IMR-90 (cell line): ENCODE data around the gene SORCS1. TPM values are rescaled to one million over a fixed set of nuclear protein-coding genes. Genes with fewer than 3 reads are reported as not detected.

Experiments
- ATAC-seq: fragments of 200-7000 bp; cut with Tn5 transposase; 2 replicates; pipeline ENCODE4 v1.9.1; 2020; ENCODE audit warnings: low read depth, mild to moderate bottlenecking, moderate library complexity
- BruUV-seq: library from RNA; stranded (reverse); fragments of 400-500 nt; replicated peaks from 2 replicates; lab custom pipeline; 2021; lab: Mats Ljungman, UMichigan
- CTCF ChIA-PET: fragments of 300-600 bp; formaldehyde crosslinking; extraction: SDS; loops from one replicate; lab custom pipeline; 2021; ENCODE audit warnings: antibody characterized with exemption; lab: Yijun Ruan, JAX
- POLR2A ChIA-PET: fragments of 300-600 bp; sonication (Branson Sonifier 250); formaldehyde crosslinking; loops from one replicate; lab custom pipeline; 2022; ENCODE audit warnings: antibody characterized with exemption; ENCODE audit not compliant: unreplicated experiment; lab: Charles Lee
- DNase-seq: peaks from one replicate; pipeline ENCODE4 v3.0.0; 2013
- H2AFZ ChIP-seq: replicated peaks from 2 replicates; pipeline ENCODE3; 2013; ENCODE audit warnings: low read length, mild to moderate bottlenecking; ENCODE audit not compliant: poor library complexity
- H2AK5ac ChIP-seq: 2 replicates; pipeline ENCODE4 v1.6.1; 2013; ENCODE audit warnings: low read depth, low read length, inconsistent platforms
- H2AK9ac ChIP-seq: replicated peaks from 2 replicates; pipeline ENCODE3; 2013; ENCODE audit warnings: mild to moderate bottlenecking, low read depth, low read length, moderate library complexity; ENCODE audit not compliant: poor library complexity
- H2BK120ac ChIP-seq: 2 replicates; pipeline ENCODE4 v1.6.1; 2013; ENCODE audit warnings: low read depth, low read length, inconsistent platforms
- H2BK15ac ChIP-seq: 3 replicates; pipeline ENCODE4 v1.6.1; 2013; ENCODE audit warnings: low read depth, low read length, inconsistent platforms
- H2BK20ac ChIP-seq: 2 replicates; pipeline ENCODE4 v1.6.1; 2013; ENCODE audit warnings: low read depth, mild to moderate bottlenecking, inconsistent platforms, low read length, moderate library complexity
- H2BK5ac ChIP-seq: 2 replicates; pipeline ENCODE4 v1.6.1; 2013; ENCODE audit warnings: mild to moderate bottlenecking, low read depth, low read length, inconsistent platforms; ENCODE audit not compliant: poor library complexity, severe bottlenecking
- H3K14ac ChIP-seq: replicated peaks from 2 replicates; pipeline ENCODE4 v1.6.1; 2013; ENCODE audit warnings: low read depth, low read length, inconsistent platforms
- H3K18ac ChIP-seq: 2 replicates; pipeline ENCODE4 v1.6.1; 2013; ENCODE audit warnings: low read depth, low read length, control low read depth
- H3K23ac ChIP-seq: 2 replicates; pipeline ENCODE4 v1.6.1; 2013; ENCODE audit warnings: low read depth, low read length, inconsistent platforms
- H3K27ac ChIP-seq: 2 replicates; pipeline ENCODE4 v1.5.1; 2013; ENCODE audit warnings: mild to moderate bottlenecking, control low read depth, low read length; ENCODE audit not compliant: insufficient read depth
- H3K27me3 ChIP-seq: 2 replicates; pipeline ENCODE4 v1.6.1; 2013; ENCODE audit warnings: low read length; ENCODE audit not compliant: control insufficient read depth, insufficient read depth
- H3K36me3 ChIP-seq: 2 replicates; pipeline ENCODE4 v1.6.1; 2013; ENCODE audit warnings: low read length, mixed read lengths; ENCODE audit not compliant: control insufficient read depth, insufficient read depth
- H3K4ac ChIP-seq: 2 replicates; pipeline ENCODE4 v1.6.1; 2013; ENCODE audit warnings: low read depth, low read length, inconsistent platforms
- H3K4me1 ChIP-seq: 2 replicates; pipeline ENCODE4 v1.6.1; 2013; ENCODE audit warnings: low read length, mixed read lengths; ENCODE audit not compliant: control insufficient read depth, insufficient read depth
- H3K4me2 ChIP-seq: 2 replicates; pipeline ENCODE4 v1.6.1; 2013; ENCODE audit warnings: low read depth, mild to moderate bottlenecking, control low read depth, low read length, moderate library complexity
- H3K4me3 ChIP-seq: 2 replicates; pipeline ENCODE4 v1.5.1; 2013; ENCODE audit warnings: low read depth, mild to moderate bottlenecking, control low read depth, low read length, moderate library complexity; ENCODE audit not compliant: insufficient read depth
- H3K56ac ChIP-seq: 2 replicates; pipeline ENCODE4 v1.6.1; 2013; ENCODE audit warnings: low read length, inconsistent platforms; ENCODE audit not compliant: insufficient read depth; ENCODE audit errors: extremely low read depth
- H3K79me1 ChIP-seq, 2 experiments: 2 replicates each; pipeline ENCODE4 v1.6.1; 2013; ENCODE audit warnings: low read length in 2 of 2, inconsistent platforms in 1 of 2, low read depth in 1 of 2
- H3K9ac ChIP-seq: 2 replicates; pipeline ENCODE4 v1.6.1; 2013; ENCODE audit warnings: low read depth, low read length, control low read depth
- H3K9me1 ChIP-seq: 2 replicates; pipeline ENCODE4 v1.6.1; 2013; ENCODE audit warnings: low read length, inconsistent platforms; ENCODE audit not compliant: insufficient read depth
- H3K9me3 ChIP-seq: 2 replicates; pipeline ENCODE4 v1.6.1; 2013; ENCODE audit warnings: low read length; ENCODE audit not compliant: control insufficient read depth, insufficient read depth
- H4K20me1 ChIP-seq: 2 replicates; pipeline ENCODE4 v1.6.1; 2013; ENCODE audit warnings: low read length, inconsistent platforms; ENCODE audit not compliant: insufficient read depth
- H4K5ac ChIP-seq: 2 replicates; pipeline ENCODE4 v1.6.1; 2013; ENCODE audit warnings: mild to moderate bottlenecking, low read depth, low read length, control low read depth
- H4K8ac ChIP-seq, 2 experiments: 2 replicates each; pipeline ENCODE4 v1.6.1; 2013; ENCODE audit warnings: low read depth in 2 of 2, low read length in 2 of 2, control low read depth in 1 of 2, inconsistent platforms in 1 of 2
- H4K91ac ChIP-seq: 2 replicates; pipeline ENCODE4 v1.6.1; 2013; ENCODE audit warnings: low read depth, low read length, inconsistent platforms; ENCODE audit not compliant: insufficient read depth
- CEBPB ChIP-seq: IDR thresholded peaks from 2 replicates; pipeline ENCODE4 v1.6.1; 2012; ENCODE audit warnings: low read depth, low read length, improper control_type of control experiment
- CTCF ChIP-seq: conservative IDR thresholded peaks from 2 replicates; pipeline ENCODE4 v1.5.1; 2012; ENCODE audit warnings: mild to moderate bottlenecking, low read depth, low read length, improper control_type of control experiment
- ELK1 ChIP-seq: fragments of 150-350 bp; IDR thresholded peaks from 2 replicates; pipeline ENCODE4 v1.6.1; 2016; ENCODE audit warnings: low read depth, mild to moderate bottlenecking, low read length, moderate library complexity, borderline replicate concordance
- FOS ChIP-seq: fragments of 150-350 bp; IDR thresholded peaks from 2 replicates; pipeline ENCODE4 v1.6.1; 2016; ENCODE audit warnings: low read depth, low read length
- MAZ ChIP-seq: IDR thresholded peaks from 2 replicates; pipeline ENCODE4 v1.6.1; 2012; ENCODE audit warnings: low read depth, mild to moderate bottlenecking, low read length, improper control_type of control experiment, moderate library complexity, borderline replicate concordance
- MXI1 ChIP-seq: IDR thresholded peaks from 2 replicates; pipeline ENCODE4 v1.6.1; 2012; ENCODE audit warnings: low read depth, mild to moderate bottlenecking, low read length, moderate library complexity, borderline replicate concordance
- POLR2A ChIP-seq: IDR thresholded peaks from 2 replicates; pipeline ENCODE4 v1.6.1; 2012; ENCODE audit warnings: mild to moderate bottlenecking, low read depth, low read length
- RAD21 ChIP-seq: IDR thresholded peaks from 2 replicates; pipeline ENCODE4 v1.6.1; 2012; ENCODE audit warnings: low read length, improper control_type of control experiment
- RCOR1 ChIP-seq: IDR thresholded peaks from 2 replicates; pipeline ENCODE4 v1.6.1; 2012; ENCODE audit warnings: mild to moderate bottlenecking, low read length, improper control_type of control experiment; ENCODE audit not compliant: insufficient replicate concordance
- RFX5 ChIP-seq: IDR thresholded peaks from 2 replicates; pipeline ENCODE4 v1.8.0; 2012; ENCODE audit warnings: low read depth, mild to moderate bottlenecking, low read length, moderate library complexity
- SMC3 ChIP-seq: fragments of 150-350 bp; IDR thresholded peaks from 2 replicates; pipeline ENCODE4 v1.6.1; 2016; ENCODE audit warnings: low read depth, mild to moderate bottlenecking, antibody characterized with exemption, low read length, moderate library complexity
- WGBS, 2 experiments: methylation state at CpG; one replicate each; pipeline versions ENCODE4 v1.1.5 to v1.1.7; 2013; ENCODE audit warnings: missing lambda C conversion rate in 2 of 2; ENCODE audit not compliant: insufficient read length in 1 of 2; ENCODE audit errors: extremely low coverage in 2 of 2; 5-methylcytosine and 5-hydroxymethylcytosine counted together
- dilution Hi-C: fragments of 300-500 bp; cut with HindIII; formaldehyde crosslinking; loops from one replicate; pipeline ENCODE4 v1.14.3; 2018; ENCODE audit warnings: low sequenced_read_pairs; ENCODE audit not compliant: unreplicated experiment
- in situ Hi-C: fragments of 300-500 bp; cut with MboI; formaldehyde crosslinking; loops from 3 replicates; pipeline ENCODE4 v1.14.3; 2019; ENCODE audit warnings: low sequenced_read_pairs, inconsistent platforms, mixed read lengths
- intact Hi-C: fragments of 100-400 bp; cut with micrococcal nuclease; formaldehyde crosslinking; loops from 2 replicates; pipeline ENCODE4 v1.10.0; 2022
- polyA plus RNA-seq, 3 experiments: library from polyadenylated mRNA; depleted of rRNA; stranded (reverse); fragments of >200 nt; gene quantifications; 2 replicates each; pipeline ENCODE4 v1.2.3, GENCODE V29; 2012; ENCODE audit warnings: low replicate concordance in 1 of 3
- total RNA-seq: library from RNA; depleted of rRNA; stranded (reverse); fragments of >200 nt; gene quantifications from 2 replicates; pipeline ENCODE4 v1.2.3, GENCODE V29; 2012

SORCS1 gene
- total and polyA plus RNA-seq, 2 of the 4 experiments (the other 2 are of a cell fraction) = under 0.01 TPM; not detected in 1

- no peak overlapping the region for H2BK20ac ChIP-seq
- H3K14ac ChIP-seq = no peak overlapping the region
- H3K27ac ChIP-seq = no peak overlapping the region
- 0% methylated on average over 1 of the region's 2 CpGs; no CpG with 5 or more reads in 1 of the 2 experiments for WGBS, 2 experiments
- H3K4me3 ChIP-seq = no peak overlapping the region
- ChIA-PET POLR2A (no interaction called here), CTCF (no interaction called here)
- no peak overlapping the region for H2AK5ac ChIP-seq
- intact Hi-C loops (no loop called here), in situ Hi-C loops (no loop called here), dilution Hi-C loops (no loop called here)
- no peak for DNase-seq
- no peak overlapping the region for H2AFZ ChIP-seq
- no peak overlapping the region for H2BK15ac ChIP-seq
- no peak for TF ChIP-seq RCOR1
- no peak for TF ChIP-seq RFX5
- TF ChIP-seq CEBPB = no peak
- TF ChIP-seq POLR2A = no peak
- no peak for TF ChIP-seq SMC3
- no peak for TF ChIP-seq ELK1
- no peak for TF ChIP-seq RAD21
- TF ChIP-seq FOS = no peak
- TF ChIP-seq MXI1 = no peak
- no peak for TF ChIP-seq CTCF
- TF ChIP-seq MAZ = no peak
- H3K79me1 ChIP-seq = no peaks in the 10 kb centered on the region
- H3K56ac ChIP-seq = no peak overlapping the region
- no peak for ATAC-seq
- no peak overlapping the region for H2AK9ac ChIP-seq
- H3K9ac ChIP-seq = no peak overlapping the region
- H4K20me1 ChIP-seq = no peaks in the 10 kb centered on the region
- H3K27me3 ChIP-seq = no peaks in the 10 kb centered on the region
- no peak overlapping the region for H4K5ac ChIP-seq
- H3K18ac ChIP-seq = no peak overlapping the region
- no peak overlapping the region for H3K4ac ChIP-seq
- no TSS peak for BruUV-seq
- H4K8ac ChIP-seq = no peak overlapping the region
- no peak overlapping the region for H4K91ac ChIP-seq
- no peaks in the 10 kb centered on the region for H3K9me1 ChIP-seq
- no peak overlapping the region for H2BK120ac ChIP-seq
- H3K36me3 ChIP-seq = no peaks in the 10 kb centered on the region
- H3K4me1 ChIP-seq = no peaks in the 10 kb centered on the region
- no peak overlapping the region for H3K4me2 ChIP-seq
- H3K23ac ChIP-seq = no peak overlapping the region
- no peak overlapping the region for H2BK5ac ChIP-seq
- H3K9me3 ChIP-seq = peaks cover 10% of the 10 kb centered on the region
These were observed 391.5 kb downstream of the SORCS1 start for GRCh38 chr10:106772957-106773356.
